ENCODE data around the gene CCT8. TPM values are rescaled to one million over a fixed set of nuclear protein-coding genes. Genes with fewer than 3 reads are reported as not detected.

The CCT8 gene
- total RNA-seq, 1 experiment from 2014 or later, result 276 TPM

DNA sequence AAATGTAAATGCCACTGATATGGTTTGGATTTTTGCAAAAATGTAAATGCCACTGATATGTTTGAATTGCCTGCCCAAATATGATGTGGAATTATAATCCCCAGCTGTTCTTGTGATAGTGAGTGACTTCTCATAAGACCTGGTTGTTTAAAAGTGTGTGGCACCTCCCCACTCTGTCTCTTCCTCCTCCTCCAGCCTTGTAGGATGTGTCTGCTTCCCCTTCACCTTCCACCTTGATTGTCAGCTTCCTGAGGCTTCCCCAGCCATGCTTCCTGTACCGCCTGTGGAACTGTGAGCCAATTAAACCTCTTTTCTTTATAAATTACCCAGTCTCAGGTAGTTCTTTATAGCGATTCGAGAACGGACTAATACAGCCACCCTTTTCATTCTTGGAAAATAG is 1.3 kb upstream of the CCT8 start:
- H3K27ac ChIP-seq (ENCODE audit: low read length), result peak overlapping the region; percentile 94
- H3K79me2 ChIP-seq (ENCODE audit: low read length), result peaks cover 57% of the 10 kb centered on the region
- DNase-seq, result peak; percentile 82
- H3K36me3 ChIP-seq (ENCODE audit: insufficient read depth, low read length), result peaks cover 29% of the 10 kb centered on the region; the same call in 1 of the 2 replicates
- H3K9me3 ChIP-seq (ENCODE audit: low read length), result no peaks in the 10 kb centered on the region
- peak overlapping the region; percentile 98 for H3K4me2 ChIP-seq (ENCODE audit: low read depth, low read length, poor library complexity, severe bottlenecking)
- H3K9me2 ChIP-seq (replicated peaks; ENCODE audit: insufficient read depth, low read length), result no peaks in the 10 kb centered on the region
- no peak overlapping the region for H3K4me3 ChIP-seq (ENCODE audit: low read length)
- no peak overlapping the region for H3K9ac ChIP-seq (ENCODE audit: low read length)
- no peak overlapping the region for H2AFZ ChIP-seq (ENCODE audit: low read length)
- peaks cover 33% of the 10 kb centered on the region for H4K20me1 ChIP-seq (ENCODE audit: insufficient read depth, low read depth, low read length)
- H3K4me1 ChIP-seq (ENCODE audit: low read length), result peaks cover 78% of the 10 kb centered on the region
- no peaks in the 10 kb centered on the region for H3K27me3 ChIP-seq (ENCODE audit: low read length)

DNA sequence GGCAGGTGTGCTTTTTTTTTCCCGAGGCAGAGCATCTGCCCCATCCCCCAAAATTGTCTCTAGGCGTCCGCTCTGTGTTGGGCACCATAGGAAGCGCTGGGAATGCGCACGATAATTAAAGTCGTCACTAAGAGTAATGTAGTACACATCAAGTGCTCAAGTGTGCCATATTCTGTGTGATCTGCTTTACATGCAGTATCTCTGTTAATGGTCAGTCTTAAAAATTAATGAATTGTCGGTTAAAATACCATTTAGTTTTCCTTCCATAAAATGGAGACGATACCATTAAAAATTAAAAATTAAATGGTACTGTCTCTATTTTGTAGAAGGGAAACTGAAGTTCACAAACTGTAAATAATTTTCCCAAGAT is 544 bp upstream of the CCT8 start:
- no peak for DNase-seq
- Histone ChIP-seq H3K4me1 (ENCODE audit: low read length) (peaks cover 70% of the 10 kb centered on the region), H2AFZ (ENCODE audit: low read length) (peak overlapping the region; percentile 66; the same call in 1 of the 2 replicates), H3K36me3 (ENCODE audit: insufficient read depth, low read length) (peaks cover 37% of the 10 kb centered on the region), H3K9me3 (ENCODE audit: low read length) (no peaks in the 10 kb centered on the region), H3K4me3 (ENCODE audit: low read length) (peak overlapping the region; percentile 90), H3K27ac (ENCODE audit: low read length) (peak overlapping the region; percentile 94), H3K27me3 (ENCODE audit: low read length) (no peaks in the 10 kb centered on the region), H3K4me2 (ENCODE audit: low read depth, low read length, poor library complexity, severe bottlenecking) (peak overlapping the region; percentile 98), H4K20me1 (ENCODE audit: insufficient read depth, low read depth, low read length) (peaks cover 38% of the 10 kb centered on the region), H3K9ac (ENCODE audit: low read length) (peak overlapping the region; percentile 88), H3K79me2 (ENCODE audit: low read length) (peaks cover 58% of the 10 kb centered on the region), H3K9me2 (replicated peaks; ENCODE audit: insufficient read depth, low read length) (no peaks in the 10 kb centered on the region)

DNA sequence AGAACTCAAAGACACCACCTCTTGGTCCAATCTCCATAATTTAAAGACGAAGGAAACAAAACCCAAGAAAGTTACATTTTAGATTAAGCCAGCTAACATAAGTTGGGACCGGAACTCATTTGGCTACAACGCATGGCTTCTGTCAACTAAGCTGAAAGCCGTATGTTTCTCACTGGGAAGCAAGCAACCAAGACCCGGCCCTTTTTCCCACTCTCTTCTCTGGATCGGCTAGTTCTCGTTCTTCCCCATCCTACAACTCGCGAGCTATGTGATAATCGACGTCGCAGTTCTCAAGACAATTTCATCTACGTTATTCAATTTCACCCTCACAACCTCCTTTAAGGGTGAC is 601 bp downstream of the CCT8 start:
- H2AFZ ChIP-seq (ENCODE audit: low read length), result no peak overlapping the region
- H3K9me2 ChIP-seq (replicated peaks; ENCODE audit: insufficient read depth, low read length), result no peaks in the 10 kb centered on the region
- H3K27ac ChIP-seq (ENCODE audit: low read length), result peak overlapping the region; percentile 75
- H3K79me2 ChIP-seq (ENCODE audit: low read length), result peaks cover 55% of the 10 kb centered on the region
- peak overlapping the region; percentile 97 for H3K9ac ChIP-seq (ENCODE audit: low read length)
- DNase-seq, result peak; percentile 70
- no peaks in the 10 kb centered on the region for H3K27me3 ChIP-seq (ENCODE audit: low read length)
- peaks cover 58% of the 10 kb centered on the region for H3K4me1 ChIP-seq (ENCODE audit: low read length)
- H4K20me1 ChIP-seq (ENCODE audit: insufficient read depth, low read depth, low read length), result peaks cover 40% of the 10 kb centered on the region
- peaks cover 46% of the 10 kb centered on the region for H3K36me3 ChIP-seq (ENCODE audit: insufficient read depth, low read length)
- H3K9me3 ChIP-seq (ENCODE audit: low read length), result no peaks in the 10 kb centered on the region
- H3K4me2 ChIP-seq (ENCODE audit: low read depth, low read length, poor library complexity, severe bottlenecking), result peak overlapping the region; percentile 86
- peak overlapping the region; percentile 90 for H3K4me3 ChIP-seq (ENCODE audit: low read length)

DNA sequence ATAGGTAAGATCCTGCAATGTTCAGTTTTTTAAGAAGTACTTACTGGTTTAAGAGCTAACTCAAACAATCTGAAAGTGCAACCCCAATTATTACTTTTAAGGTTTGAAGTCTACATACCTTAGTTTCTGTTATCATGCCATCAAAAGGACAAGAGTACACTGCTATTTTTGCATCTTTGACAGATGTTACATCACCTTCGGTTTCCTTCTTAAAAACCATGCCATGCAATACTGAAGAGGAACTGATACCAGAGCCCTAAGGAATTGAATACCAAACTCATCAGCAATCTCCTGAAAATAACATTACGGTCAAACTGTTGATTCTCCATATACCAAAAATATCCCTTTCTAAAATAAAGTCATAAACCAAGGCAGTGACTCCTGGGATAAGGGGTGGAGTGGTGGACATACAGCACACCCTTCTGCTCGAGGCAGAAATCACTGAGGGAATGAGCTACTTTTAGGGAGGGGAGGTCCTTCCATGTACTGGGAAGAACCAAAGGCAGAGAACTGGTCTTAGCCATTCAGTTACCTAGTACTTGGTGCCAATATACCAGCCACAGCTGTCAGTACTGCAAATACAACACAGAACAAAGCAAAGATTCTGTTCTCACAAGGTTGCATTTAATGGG is 8.5 kb downstream of the CCT8 start:
- no peak overlapping the region for H2AFZ ChIP-seq (ENCODE audit: low read length)
- H3K4me1 ChIP-seq (ENCODE audit: low read length), result peaks cover 6% of the 10 kb centered on the region
- no peak overlapping the region for H3K4me2 ChIP-seq (ENCODE audit: low read depth, low read length, poor library complexity, severe bottlenecking)
- H3K27me3 ChIP-seq (ENCODE audit: low read length), result no peaks in the 10 kb centered on the region
- no peaks in the 10 kb centered on the region for H3K9me3 ChIP-seq (ENCODE audit: low read length)
- peaks cover 65% of the 10 kb centered on the region for H3K79me2 ChIP-seq (ENCODE audit: low read length)
- H3K9ac ChIP-seq (ENCODE audit: low read length), result no peak overlapping the region
- peaks cover 88% of the 10 kb centered on the region for H3K36me3 ChIP-seq (ENCODE audit: insufficient read depth, low read length)
- no peak for DNase-seq
- H3K4me3 ChIP-seq (ENCODE audit: low read length), result no peak overlapping the region
- H3K9me2 ChIP-seq (replicated peaks; ENCODE audit: insufficient read depth, low read length), result no peaks in the 10 kb centered on the region
- H3K27ac ChIP-seq (ENCODE audit: low read length), result peak overlapping the region; percentile 38; the same call in 1 of the 2 replicates
- peaks cover 9% of the 10 kb centered on the region; the same call in 1 of the 2 replicates for H4K20me1 ChIP-seq (ENCODE audit: insufficient read depth, low read depth, low read length)

DNA sequence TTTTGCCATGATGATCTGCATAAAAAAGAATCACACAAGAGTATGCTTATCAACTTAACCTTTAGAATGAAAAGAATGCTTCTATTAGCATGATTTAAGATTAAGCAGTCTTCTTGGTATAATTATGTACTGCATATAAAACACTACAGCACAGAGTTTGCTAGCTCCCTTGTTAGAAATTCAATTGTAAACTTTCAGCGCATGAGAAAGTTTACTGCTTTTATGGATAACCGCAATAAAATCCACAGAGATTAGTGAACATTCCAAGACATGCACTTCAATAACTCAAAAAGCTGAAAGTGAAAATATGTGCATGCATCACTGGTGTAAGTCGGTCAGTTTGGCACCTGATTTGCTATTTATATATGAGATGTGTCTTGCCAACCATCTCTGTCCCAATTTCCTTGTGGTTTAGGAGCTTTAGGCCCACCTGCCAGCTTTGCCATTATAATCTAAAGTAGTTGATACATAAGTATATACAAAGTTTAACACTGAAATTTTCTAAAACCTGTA is 16.9 kb downstream of the CCT8 start:
- no peak overlapping the region for H3K9ac ChIP-seq (ENCODE audit: low read length)
- peaks cover 65% of the 10 kb centered on the region for H3K36me3 ChIP-seq (ENCODE audit: insufficient read depth, low read length)
- no peak overlapping the region for H3K4me2 ChIP-seq (ENCODE audit: low read depth, low read length, poor library complexity, severe bottlenecking)
- H4K20me1 ChIP-seq (ENCODE audit: insufficient read depth, low read depth, low read length), result peaks cover 14% of the 10 kb centered on the region; the same call in 1 of the 2 replicates
- H3K79me2 ChIP-seq (ENCODE audit: low read length), result peaks cover 10% of the 10 kb centered on the region; the same call in 1 of the 2 replicates
- no peak overlapping the region for H2AFZ ChIP-seq (ENCODE audit: low read length)
- H3K27me3 ChIP-seq (ENCODE audit: low read length), result no peaks in the 10 kb centered on the region
- no peak for DNase-seq
- H3K27ac ChIP-seq (ENCODE audit: low read length), result no peak overlapping the region
- H3K9me3 ChIP-seq (ENCODE audit: low read length), result no peaks in the 10 kb centered on the region
- no peak overlapping the region for H3K4me3 ChIP-seq (ENCODE audit: low read length)
- no peaks in the 10 kb centered on the region for H3K9me2 ChIP-seq (replicated peaks; ENCODE audit: insufficient read depth, low read length)
- H3K4me1 ChIP-seq (ENCODE audit: low read length), result peaks cover 41% of the 10 kb centered on the region

DNA sequence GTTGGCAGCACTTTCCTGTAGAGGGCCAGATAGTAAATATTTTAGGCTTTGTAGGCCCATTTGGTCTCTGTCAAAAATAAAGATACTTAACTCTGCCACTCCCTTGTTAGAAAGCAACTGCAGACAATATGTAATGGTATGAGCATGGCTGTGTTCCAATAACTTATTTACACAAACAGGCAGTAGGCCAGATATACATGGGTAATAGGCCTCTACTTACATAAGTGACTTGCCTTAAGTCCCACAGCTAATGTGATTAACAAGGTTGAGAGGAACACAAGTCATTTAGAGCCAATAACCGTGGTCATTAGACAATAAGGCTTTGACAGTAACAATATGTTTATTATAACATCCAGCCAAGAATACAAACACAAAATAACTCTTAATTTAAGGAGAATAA is 17.4 kb downstream of the CCT8 start:
- Histone ChIP-seq H3K4me2 (ENCODE audit: low read depth, low read length, poor library complexity, severe bottlenecking) (no peak overlapping the region), H4K20me1 (ENCODE audit: insufficient read depth, low read depth, low read length) (peaks cover 14% of the 10 kb centered on the region; the same call in 1 of the 2 replicates), H3K27me3 (ENCODE audit: low read length) (no peaks in the 10 kb centered on the region), H3K9me2 (replicated peaks; ENCODE audit: insufficient read depth, low read length) (no peaks in the 10 kb centered on the region), H3K4me3 (ENCODE audit: low read length) (no peak overlapping the region), H3K36me3 (ENCODE audit: insufficient read depth, low read length) (peaks cover 59% of the 10 kb centered on the region), H3K4me1 (ENCODE audit: low read length) (peaks cover 41% of the 10 kb centered on the region), H2AFZ (ENCODE audit: low read length) (no peak overlapping the region), H3K79me2 (ENCODE audit: low read length) (peaks cover 4% of the 10 kb centered on the region; the same call in 1 of the 2 replicates), H3K9ac (ENCODE audit: low read length) (no peak overlapping the region), H3K27ac (ENCODE audit: low read length) (no peak overlapping the region), H3K9me3 (ENCODE audit: low read length) (no peaks in the 10 kb centered on the region)
- no peak for DNase-seq

DNA sequence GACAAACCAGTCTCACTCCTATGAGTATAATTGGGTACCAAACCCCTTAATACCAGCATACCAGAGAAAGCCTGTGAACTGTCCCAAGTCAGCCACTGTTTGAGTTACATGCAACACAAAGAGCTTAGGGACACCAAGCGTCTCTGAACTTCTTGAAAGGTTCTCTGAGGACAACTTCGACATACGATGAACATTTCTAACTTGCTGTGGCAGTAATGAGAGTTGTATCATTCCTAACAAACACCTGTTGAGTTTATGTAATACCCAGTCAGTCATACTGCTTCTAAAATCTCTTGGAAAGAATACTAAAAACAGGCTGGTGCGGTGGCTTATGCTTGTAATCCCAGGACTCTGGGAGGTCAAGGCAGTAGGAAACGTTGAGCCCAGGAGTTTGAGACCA is 18.4 kb downstream of the CCT8 start:
- H3K4me1 ChIP-seq (ENCODE audit: low read length), result peaks cover 41% of the 10 kb centered on the region
- DNase-seq, result no peak
- no peak overlapping the region for H2AFZ ChIP-seq (ENCODE audit: low read length)
- no peak overlapping the region for H3K9ac ChIP-seq (ENCODE audit: low read length)
- H3K27ac ChIP-seq (ENCODE audit: low read length), result no peak overlapping the region
- no peak overlapping the region for H3K4me3 ChIP-seq (ENCODE audit: low read length)
- no peaks in the 10 kb centered on the region for H3K9me3 ChIP-seq (ENCODE audit: low read length)
- H3K9me2 ChIP-seq (replicated peaks; ENCODE audit: insufficient read depth, low read length), result no peaks in the 10 kb centered on the region
- H3K79me2 ChIP-seq (ENCODE audit: low read length), result peaks cover 4% of the 10 kb centered on the region; the same call in 1 of the 2 replicates
- peaks cover 60% of the 10 kb centered on the region for H3K36me3 ChIP-seq (ENCODE audit: insufficient read depth, low read length)
- no peak overlapping the region for H3K4me2 ChIP-seq (ENCODE audit: low read depth, low read length, poor library complexity, severe bottlenecking)
- H4K20me1 ChIP-seq (ENCODE audit: insufficient read depth, low read depth, low read length), result peaks cover 14% of the 10 kb centered on the region; the same call in 1 of the 2 replicates
- no peaks in the 10 kb centered on the region for H3K27me3 ChIP-seq (ENCODE audit: low read length)

DNA sequence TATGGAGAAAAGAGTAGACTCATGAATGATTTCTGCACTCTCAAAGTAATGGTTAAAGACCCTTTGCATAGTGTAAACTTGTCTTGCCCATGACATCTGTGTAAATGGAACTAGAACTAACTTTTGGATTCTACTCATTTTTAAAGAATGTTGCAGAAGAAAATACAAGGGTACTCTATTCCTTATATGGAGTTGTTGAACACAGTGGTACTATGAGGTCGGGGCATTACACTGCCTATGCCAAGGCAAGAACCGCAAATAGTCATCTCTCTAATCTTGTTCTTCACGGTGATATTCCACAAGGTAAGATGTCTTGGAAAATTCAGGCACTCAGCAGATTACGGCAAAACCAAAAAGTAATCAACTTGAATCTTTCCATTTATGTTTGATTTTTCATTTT is 19.8 kb downstream of the CCT8 start:
- H3K9me3 ChIP-seq (ENCODE audit: low read length), result no peaks in the 10 kb centered on the region
- H3K4me1 ChIP-seq (ENCODE audit: low read length), result peaks cover 41% of the 10 kb centered on the region
- no peaks in the 10 kb centered on the region for H3K79me2 ChIP-seq (ENCODE audit: low read length)
- H3K27ac ChIP-seq (ENCODE audit: low read length), result peak overlapping the region; percentile 87
- H3K9ac ChIP-seq (ENCODE audit: low read length), result peak overlapping the region; percentile 27; the same call in 1 of the 2 replicates
- no peaks in the 10 kb centered on the region for H3K27me3 ChIP-seq (ENCODE audit: low read length)
- H3K4me2 ChIP-seq (ENCODE audit: low read depth, low read length, poor library complexity, severe bottlenecking), result peak overlapping the region; percentile 36
- H3K9me2 ChIP-seq (replicated peaks; ENCODE audit: insufficient read depth, low read length), result no peaks in the 10 kb centered on the region
- H3K4me3 ChIP-seq (ENCODE audit: low read length), result no peak overlapping the region
- H4K20me1 ChIP-seq (ENCODE audit: insufficient read depth, low read depth, low read length), result peaks cover 14% of the 10 kb centered on the region; the same call in 1 of the 2 replicates
- H3K36me3 ChIP-seq (ENCODE audit: insufficient read depth, low read length), result peaks cover 51% of the 10 kb centered on the region
- no peak overlapping the region for H2AFZ ChIP-seq (ENCODE audit: low read length)
- DNase-seq, result no peak

All from Karpas-422 (cell line).